ENCODE measurements around the gene TNNC1. TPM values are rescaled to one million over a fixed set of nuclear protein-coding genes. Genes with fewer than 3 reads are reported as not detected.

TNNC1 gene
- total and polyA plus RNA-seq, 2 of the 13 experiments (the other 11 are each of a cell fraction or from before 2014, with no cell fraction given): 11.8 to 36.4 TPM

DNA sequence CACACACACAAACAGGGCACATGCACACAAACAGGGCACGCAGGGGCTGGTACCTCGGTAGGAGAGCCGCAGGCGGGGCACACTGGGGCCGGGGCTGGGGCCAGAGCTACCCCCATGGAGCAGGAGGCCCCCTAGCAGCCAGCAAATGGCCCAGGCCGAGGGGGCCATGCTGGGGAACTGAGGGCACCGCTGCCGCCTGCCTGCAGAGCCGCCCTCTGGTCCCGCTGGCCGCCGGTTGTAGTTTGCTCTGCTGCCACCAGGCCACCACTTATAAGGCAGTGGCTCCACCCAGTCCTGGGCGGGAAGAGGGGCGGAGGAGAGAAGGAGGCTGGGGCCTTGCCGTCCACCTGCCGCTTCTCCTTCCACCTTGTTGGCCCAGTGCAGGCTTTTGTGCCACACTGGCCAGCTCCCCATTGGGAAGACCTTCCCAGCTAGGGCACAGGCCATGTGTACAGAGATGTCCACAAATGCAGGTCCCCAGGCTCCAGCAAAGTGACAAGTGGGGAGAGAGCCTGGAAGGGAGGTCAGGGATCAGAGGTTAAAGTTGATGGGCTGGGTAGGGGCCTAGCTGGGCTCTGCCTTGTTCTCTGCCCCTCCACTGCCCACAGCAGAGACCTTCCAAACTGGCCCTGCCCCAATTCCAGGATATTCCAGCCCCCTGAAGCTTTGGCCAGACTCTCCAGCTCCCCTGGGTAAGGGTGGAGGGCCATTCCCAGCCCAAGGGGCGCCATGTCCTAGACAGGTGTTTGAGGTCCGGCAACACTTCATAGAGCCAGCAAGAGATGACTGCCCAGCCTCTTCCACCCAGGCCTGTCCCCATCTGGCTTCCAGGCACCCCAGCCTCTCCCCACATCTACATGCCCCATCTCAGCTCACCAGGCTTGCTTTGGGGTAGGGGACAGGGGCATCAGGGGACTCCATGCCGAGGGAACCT lies 8.7 kb downstream of the TNNC1 start, which contains the start of gene SEMA3G (continued):
- TF ChIP-seq, protein P1, sequence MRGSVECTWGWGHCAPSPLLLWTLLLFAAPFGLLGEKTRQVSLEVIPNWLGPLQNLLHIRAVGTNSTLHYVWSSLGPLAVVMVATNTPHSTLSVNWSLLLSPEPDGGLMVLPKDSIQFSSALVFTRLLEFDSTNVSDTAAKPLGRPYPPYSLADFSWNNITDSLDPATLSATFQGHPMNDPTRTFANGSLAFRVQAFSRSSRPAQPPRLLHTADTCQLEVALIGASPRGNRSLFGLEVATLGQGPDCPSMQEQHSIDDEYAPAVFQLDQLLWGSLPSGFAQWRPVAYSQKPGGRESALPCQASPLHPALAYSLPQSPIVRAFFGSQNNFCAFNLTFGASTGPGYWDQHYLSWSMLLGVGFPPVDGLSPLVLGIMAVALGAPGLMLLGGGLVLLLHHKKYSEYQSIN (CRISPR knock-in tag; IDR thresholded peaks at IDR 0.05; ENCODE audit: borderline replicate concordance): no peak
- no peak for TF ChIP-seq SUZ12 (IDR thresholded peaks at IDR 0.05; ENCODE audit: low read depth, low read length)
- TF ChIP-seq REXO4 (CRISPR knock-in tag; IDR thresholded peaks at IDR 0.05; ENCODE audit: borderline replicate concordance): no peak
- no peak for TF ChIP-seq ARNT2 (CRISPR knock-in tag; IDR thresholded peaks at IDR 0.05; ENCODE audit: low read depth)
- no peak for TF ChIP-seq JUNB (CRISPR knock-in tag; IDR thresholded peaks at IDR 0.05; ENCODE audit: borderline replicate concordance)
- no peak for TF ChIP-seq SMAD1 (CRISPR knock-in tag; IDR thresholded peaks at IDR 0.05; ENCODE audit: borderline replicate concordance, low read depth)
- TF ChIP-seq ZSCAN9 (CRISPR knock-in tag; IDR thresholded peaks at IDR 0.05; ENCODE audit: borderline replicate concordance): no peak; the same call in 1 of the 2 replicates
- TF ChIP-seq, protein P2, sequence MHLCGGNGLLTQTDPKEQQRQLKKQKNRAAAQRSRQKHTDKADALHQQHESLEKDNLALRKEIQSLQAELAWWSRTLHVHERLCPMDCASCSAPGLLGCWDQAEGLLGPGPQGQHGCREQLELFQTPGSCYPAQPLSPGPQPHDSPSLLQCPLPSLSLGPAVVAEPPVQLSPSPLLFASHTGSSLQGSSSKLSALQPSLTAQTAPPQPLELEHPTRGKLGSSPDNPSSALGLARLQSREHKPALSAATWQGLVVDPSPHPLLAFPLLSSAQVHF (CRISPR knock-in tag; IDR thresholded peaks at IDR 0.05): no peak
- no peak for TF ChIP-seq RXRB (CRISPR knock-in tag; IDR thresholded peaks at IDR 0.05; ENCODE audit: borderline replicate concordance)
- no peak; the same call in 1 of the 2 replicates for TF ChIP-seq HNF4G (IDR thresholded peaks at IDR 0.05; ENCODE audit: borderline replicate concordance, low read depth, low read length)
- peak; percentile 42; the same call in 1 of the 2 replicates for TF ChIP-seq HNF4G (CRISPR knock-in tag; IDR thresholded peaks at IDR 0.05; ENCODE audit: borderline replicate concordance, low read depth)
- TF ChIP-seq TBX2 (CRISPR knock-in tag; IDR thresholded peaks at IDR 0.05; ENCODE audit: borderline replicate concordance): no peak; the same call in 1 of the 2 replicates
- peak; percentile 55; the same call in 1 of the 2 replicates for TF ChIP-seq HNRNPL (IDR thresholded peaks at IDR 0.05; ENCODE audit: low read depth, low read length)
- TF ChIP-seq, protein P3, sequence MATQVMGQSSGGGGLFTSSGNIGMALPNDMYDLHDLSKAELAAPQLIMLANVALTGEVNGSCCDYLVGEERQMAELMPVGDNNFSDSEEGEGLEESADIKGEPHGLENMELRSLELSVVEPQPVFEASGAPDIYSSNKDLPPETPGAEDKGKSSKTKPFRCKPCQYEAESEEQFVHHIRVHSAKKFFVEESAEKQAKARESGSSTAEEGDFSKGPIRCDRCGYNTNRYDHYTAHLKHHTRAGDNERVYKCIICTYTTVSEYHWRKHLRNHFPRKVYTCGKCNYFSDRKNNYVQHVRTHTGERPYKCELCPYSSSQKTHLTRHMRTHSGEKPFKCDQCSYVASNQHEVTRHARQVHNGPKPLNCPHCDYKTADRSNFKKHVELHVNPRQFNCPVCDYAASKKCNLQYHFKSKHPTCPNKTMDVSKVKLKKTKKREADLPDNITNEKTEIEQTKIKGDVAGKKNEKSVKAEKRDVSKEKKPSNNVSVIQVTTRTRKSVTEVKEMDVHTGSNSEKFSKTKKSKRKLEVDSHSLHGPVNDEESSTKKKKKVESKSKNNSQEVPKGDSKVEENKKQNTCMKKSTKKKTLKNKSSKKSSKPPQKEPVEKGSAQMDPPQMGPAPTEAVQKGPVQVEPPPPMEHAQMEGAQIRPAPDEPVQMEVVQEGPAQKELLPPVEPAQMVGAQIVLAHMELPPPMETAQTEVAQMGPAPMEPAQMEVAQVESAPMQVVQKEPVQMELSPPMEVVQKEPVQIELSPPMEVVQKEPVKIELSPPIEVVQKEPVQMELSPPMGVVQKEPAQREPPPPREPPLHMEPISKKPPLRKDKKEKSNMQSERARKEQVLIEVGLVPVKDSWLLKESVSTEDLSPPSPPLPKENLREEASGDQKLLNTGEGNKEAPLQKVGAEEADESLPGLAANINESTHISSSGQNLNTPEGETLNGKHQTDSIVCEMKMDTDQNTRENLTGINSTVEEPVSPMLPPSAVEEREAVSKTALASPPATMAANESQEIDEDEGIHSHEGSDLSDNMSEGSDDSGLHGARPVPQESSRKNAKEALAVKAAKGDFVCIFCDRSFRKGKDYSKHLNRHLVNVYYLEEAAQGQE (IDR thresholded peaks at IDR 0.05; ENCODE audit: borderline replicate concordance in 1 of 2, low read depth in 1 of 2, low read length in 2 of 2): peak in 1 of 2 experiments; percentile 48; a peak in 1 of 4 replicates
- TF ChIP-seq ZBTB25 (CRISPR knock-in tag; IDR thresholded peaks at IDR 0.05): peak; percentile 48; the same call in 1 of the 2 replicates
- no peak for TF ChIP-seq ZSCAN20 (CRISPR knock-in tag; IDR thresholded peaks at IDR 0.05; ENCODE audit: borderline replicate concordance)
- TF ChIP-seq, protein P4, sequence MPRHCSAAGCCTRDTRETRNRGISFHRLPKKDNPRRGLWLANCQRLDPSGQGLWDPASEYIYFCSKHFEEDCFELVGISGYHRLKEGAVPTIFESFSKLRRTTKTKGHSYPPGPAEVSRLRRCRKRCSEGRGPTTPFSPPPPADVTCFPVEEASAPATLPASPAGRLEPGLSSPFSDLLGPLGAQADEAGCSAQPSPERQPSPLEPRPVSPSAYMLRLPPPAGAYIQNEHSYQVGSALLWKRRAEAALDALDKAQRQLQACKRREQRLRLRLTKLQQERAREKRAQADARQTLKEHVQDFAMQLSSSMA (CRISPR knock-in tag; IDR thresholded peaks at IDR 0.05): no peak
- TF ChIP-seq NFKBIZ (CRISPR knock-in tag; IDR thresholded peaks at IDR 0.05): no peak
- TF ChIP-seq ZNF724P (CRISPR knock-in tag; IDR thresholded peaks at IDR 0.05; ENCODE audit: borderline replicate concordance): no peak

Measured in HepG2 (cell line).